Measurements from ENCODE around the gene CHMP1B.

DNA sequence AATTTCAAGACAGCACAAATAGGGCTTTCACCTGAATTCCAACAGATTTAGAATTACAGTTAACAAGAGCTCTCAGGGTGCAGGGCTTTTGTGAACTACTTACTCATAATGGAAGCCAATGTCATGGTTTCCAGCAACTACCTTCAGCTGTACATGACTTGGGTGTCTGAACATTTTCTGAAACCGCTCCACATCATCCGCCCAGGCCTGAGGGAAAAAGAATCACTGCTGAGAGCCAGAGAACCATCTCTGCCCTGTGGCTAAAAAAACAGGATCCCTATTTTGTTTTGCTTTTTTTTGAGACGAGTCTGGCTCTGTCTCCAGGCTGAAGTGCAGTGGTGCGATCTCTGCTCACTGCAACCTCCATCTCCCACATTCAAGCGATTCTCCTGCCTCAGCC is 38.1 kb downstream of the CHMP1B start:
- TF ChIP-seq, protein P1, sequence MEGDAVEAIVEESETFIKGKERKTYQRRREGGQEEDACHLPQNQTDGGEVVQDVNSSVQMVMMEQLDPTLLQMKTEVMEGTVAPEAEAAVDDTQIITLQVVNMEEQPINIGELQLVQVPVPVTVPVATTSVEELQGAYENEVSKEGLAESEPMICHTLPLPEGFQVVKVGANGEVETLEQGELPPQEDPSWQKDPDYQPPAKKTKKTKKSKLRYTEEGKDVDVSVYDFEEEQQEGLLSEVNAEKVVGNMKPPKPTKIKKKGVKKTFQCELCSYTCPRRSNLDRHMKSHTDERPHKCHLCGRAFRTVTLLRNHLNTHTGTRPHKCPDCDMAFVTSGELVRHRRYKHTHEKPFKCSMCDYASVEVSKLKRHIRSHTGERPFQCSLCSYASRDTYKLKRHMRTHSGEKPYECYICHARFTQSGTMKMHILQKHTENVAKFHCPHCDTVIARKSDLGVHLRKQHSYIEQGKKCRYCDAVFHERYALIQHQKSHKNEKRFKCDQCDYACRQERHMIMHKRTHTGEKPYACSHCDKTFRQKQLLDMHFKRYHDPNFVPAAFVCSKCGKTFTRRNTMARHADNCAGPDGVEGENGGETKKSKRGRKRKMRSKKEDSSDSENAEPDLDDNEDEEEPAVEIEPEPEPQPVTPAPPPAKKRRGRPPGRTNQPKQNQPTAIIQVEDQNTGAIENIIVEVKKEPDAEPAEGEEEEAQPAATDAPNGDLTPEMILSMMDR (IDR thresholded peaks at IDR 0.05; ENCODE audit: insufficient read depth, low read length) = no peak
- TF ChIP-seq POLR2AphosphoS5 (IDR thresholded peaks at IDR 0.05; ENCODE audit: low read depth) (no peak), GABPA (IDR thresholded peaks at IDR 0.05; ENCODE audit: low read depth) (no peak)
- TF ChIP-seq, protein P2, sequence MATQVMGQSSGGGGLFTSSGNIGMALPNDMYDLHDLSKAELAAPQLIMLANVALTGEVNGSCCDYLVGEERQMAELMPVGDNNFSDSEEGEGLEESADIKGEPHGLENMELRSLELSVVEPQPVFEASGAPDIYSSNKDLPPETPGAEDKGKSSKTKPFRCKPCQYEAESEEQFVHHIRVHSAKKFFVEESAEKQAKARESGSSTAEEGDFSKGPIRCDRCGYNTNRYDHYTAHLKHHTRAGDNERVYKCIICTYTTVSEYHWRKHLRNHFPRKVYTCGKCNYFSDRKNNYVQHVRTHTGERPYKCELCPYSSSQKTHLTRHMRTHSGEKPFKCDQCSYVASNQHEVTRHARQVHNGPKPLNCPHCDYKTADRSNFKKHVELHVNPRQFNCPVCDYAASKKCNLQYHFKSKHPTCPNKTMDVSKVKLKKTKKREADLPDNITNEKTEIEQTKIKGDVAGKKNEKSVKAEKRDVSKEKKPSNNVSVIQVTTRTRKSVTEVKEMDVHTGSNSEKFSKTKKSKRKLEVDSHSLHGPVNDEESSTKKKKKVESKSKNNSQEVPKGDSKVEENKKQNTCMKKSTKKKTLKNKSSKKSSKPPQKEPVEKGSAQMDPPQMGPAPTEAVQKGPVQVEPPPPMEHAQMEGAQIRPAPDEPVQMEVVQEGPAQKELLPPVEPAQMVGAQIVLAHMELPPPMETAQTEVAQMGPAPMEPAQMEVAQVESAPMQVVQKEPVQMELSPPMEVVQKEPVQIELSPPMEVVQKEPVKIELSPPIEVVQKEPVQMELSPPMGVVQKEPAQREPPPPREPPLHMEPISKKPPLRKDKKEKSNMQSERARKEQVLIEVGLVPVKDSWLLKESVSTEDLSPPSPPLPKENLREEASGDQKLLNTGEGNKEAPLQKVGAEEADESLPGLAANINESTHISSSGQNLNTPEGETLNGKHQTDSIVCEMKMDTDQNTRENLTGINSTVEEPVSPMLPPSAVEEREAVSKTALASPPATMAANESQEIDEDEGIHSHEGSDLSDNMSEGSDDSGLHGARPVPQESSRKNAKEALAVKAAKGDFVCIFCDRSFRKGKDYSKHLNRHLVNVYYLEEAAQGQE (IDR thresholded peaks at IDR 0.05; ENCODE audit: insufficient replicate concordance, low read depth) = no peak
